ENCODE measurements around the gene STK35. TPM values are rescaled to one million over a fixed set of nuclear protein-coding genes. Genes with fewer than 3 reads are reported as not detected.

The STK35 gene
- total RNA-seq: 17.4 and 20.0 TPM in 2 replicates

DNA sequence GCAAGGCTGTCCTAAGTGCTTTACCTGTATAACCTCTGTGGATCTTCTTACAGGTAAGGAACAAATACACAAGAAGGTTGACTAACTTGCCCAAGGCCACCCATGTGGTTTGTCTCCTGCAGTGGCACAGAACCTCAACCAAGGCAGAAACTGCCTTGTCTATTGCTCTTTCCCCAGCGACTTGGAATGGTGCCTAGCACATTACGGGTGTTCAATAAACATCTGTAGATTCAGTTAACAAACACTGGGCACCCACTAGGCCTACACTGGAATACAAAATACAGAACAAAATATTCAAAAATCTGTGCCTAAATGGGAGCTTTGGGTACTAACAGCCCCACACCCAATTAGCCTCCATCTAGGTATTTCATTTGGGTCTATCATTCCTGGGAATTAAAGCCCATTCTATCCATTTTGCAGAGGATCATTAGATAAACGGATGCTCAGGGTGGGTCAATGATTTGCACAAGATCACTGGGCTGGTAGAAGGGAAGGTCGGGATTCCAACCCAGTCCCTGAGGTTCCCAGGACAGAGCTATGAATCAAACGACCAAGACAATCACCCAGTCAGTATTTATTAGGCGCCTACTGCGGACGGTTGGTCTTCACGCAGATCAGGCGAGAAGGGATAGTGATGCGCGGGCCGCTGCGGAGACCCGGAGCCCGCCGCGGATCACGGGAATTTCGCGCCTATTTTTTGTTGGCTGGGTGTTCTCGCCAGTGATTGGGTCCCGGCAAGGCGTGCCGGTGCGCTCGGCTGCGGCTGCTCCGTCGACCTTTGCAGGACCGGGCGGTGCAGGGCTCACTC is at the start of gene STK35:
Gene STK35, plus strand, starts transcription at position 771 of the 808 bp plus-strand sequence. CDS start 55 bp downstream, outside the sequence.

Other genes starting within 250 kb of the STK35 start
- 2.9 and 9.9 TPM in 2 replicates for gene SIRPA, start 206.4 kb upstream of the STK35 start, total RNA-seq
- not detected in 2 replicates for gene PDYN, start 107.8 kb upstream of the STK35 start, total RNA-seq
- 0.19 and 0.28 TPM in 2 replicates for gene TGM3, start 194.2 kb downstream of the STK35 start, total RNA-seq